GM11168 (cell line): ENCODE data around the gene ATP2B2.

Experiments
- in situ Hi-C: fragments of 300-500 bp; cut with MboI; formaldehyde crosslinking; loops from one replicate; pipeline ENCODE4 v1.12.0; 2022; ENCODE audit warnings: low sequenced_read_pairs; ENCODE audit not compliant: unreplicated experiment

Gene ATP2B2

GRCh38 chr3:10279384-10280176 lies 225.8 kb downstream of the ATP2B2 start:
- in situ Hi-C loops: no loop called here

- in situ Hi-C loops: no loop called here
These were observed 226.9 kb downstream of the ATP2B2 start for GRCh38 chr3:10278501-10278900.

- in situ Hi-C loops: no loop called here
These were observed 228.2 kb downstream of the ATP2B2 start for GRCh38 chr3:10277115-10277625.

- in situ Hi-C loops: no loop called here
These were observed 230.8 kb downstream of the ATP2B2 start for GRCh38 chr3:10274601-10275000.
